ENCODE results near the gene CAB39L. TPM values are rescaled to one million over a fixed set of nuclear protein-coding genes. Genes with fewer than 3 reads are reported as not detected.

The CAB39L gene
- polyA plus RNA-seq, 1 donor (not counting 4 experiments of a cell fraction or from before 2014, with no cell fraction given) = 10.1 TPM

GRCh38 chr13:49436890-49437289 is 7.0 kb downstream of the CAB39L start:
- TF ChIP-seq EZH2 (IDR thresholded peaks at IDR 0.05; ENCODE audit: low read length) = no peak
- TF ChIP-seq CTCF (optimal IDR thresholded peaks at IDR 0.05 in 1 of 3, IDR thresholded peaks at IDR 0.05 in 1 of 3, conservative IDR thresholded peaks at IDR 0.05 in 1 of 3; ENCODE audit: extremely low read depth in 1 of 3, insufficient read depth in 2 of 3, low read length in 3 of 3) = no peak
- no peaks in the 10 kb centered on the region for H3K27me3 ChIP-seq (ENCODE audit: control insufficient read depth, extremely low read depth, insufficient read depth, low read length)
- dilution Hi-C loops (cut with MboI; ENCODE audit: extremely low pct_ligation_motif_present, low sequenced_read_pairs) = loop anchor here (25.0 kb wide), 1 partner anchor 125 kb away; no protein-coding TSS in a partner anchor
- DNase-seq (ENCODE audit: low read depth, low spot score) (no peak), FAIRE-seq (no peak)
- no peak overlapping the region for H3K4me2 ChIP-seq (ENCODE audit: control insufficient read depth, extremely low read depth, insufficient read depth, low read depth, low read length)
- H4K20me1 ChIP-seq (ENCODE audit: control insufficient read depth, extremely low read depth, insufficient read depth, low read length) = no peaks in the 10 kb centered on the region
- H3K4me1 ChIP-seq (ENCODE audit: control insufficient read depth, extremely low read depth, insufficient read depth, low read length) = no peaks in the 10 kb centered on the region
- no peaks in the 10 kb centered on the region for H3K79me2 ChIP-seq (ENCODE audit: control insufficient read depth, insufficient read depth, low read length)
- H3K4me3 ChIP-seq (ENCODE audit: control insufficient read depth in 2 of 3, extremely low read depth in 1 of 3, insufficient read depth in 2 of 3, low read depth in 1 of 3, low read length in 3 of 3) = no peak overlapping the region
- peaks cover 0 to 2% of the 10 kb centered on the region in 2 experiments for H3K36me3 ChIP-seq (ENCODE audit: control insufficient read depth in 2 of 2, extremely low read depth in 1 of 2, insufficient read depth in 2 of 2, low read length in 2 of 2)
- no peaks in the 10 kb centered on the region for H3K9me1 ChIP-seq (ENCODE audit: control insufficient read depth, extremely low read depth, insufficient read depth, low read length)
- H3K27ac ChIP-seq (ENCODE audit: control insufficient read depth, insufficient read depth, low read length) = no peak overlapping the region
- H3K9ac ChIP-seq (ENCODE audit: control insufficient read depth, extremely low read depth, insufficient read depth, low read length) = no peak overlapping the region
- H2AFZ ChIP-seq (ENCODE audit: control insufficient read depth, low read length) = no peak overlapping the region
- no peaks in the 10 kb centered on the region for H3K9me3 ChIP-seq (ENCODE audit: control insufficient read depth, low read depth, low read length)

- H2AFZ ChIP-seq (ENCODE audit: control insufficient read depth, low read length) = no peak overlapping the region
- H3K9me1 ChIP-seq (ENCODE audit: control insufficient read depth, extremely low read depth, insufficient read depth, low read length) = no peaks in the 10 kb centered on the region
- H3K27me3 ChIP-seq (ENCODE audit: control insufficient read depth, extremely low read depth, insufficient read depth, low read length) = no peaks in the 10 kb centered on the region
- H3K4me3 ChIP-seq (ENCODE audit: control insufficient read depth in 2 of 3, extremely low read depth in 1 of 3, insufficient read depth in 2 of 3, low read depth in 1 of 3, low read length in 3 of 3) = no peak overlapping the region
- H3K4me1 ChIP-seq (ENCODE audit: control insufficient read depth, extremely low read depth, insufficient read depth, low read length) = no peaks in the 10 kb centered on the region
- no peak overlapping the region for H3K27ac ChIP-seq (ENCODE audit: control insufficient read depth, insufficient read depth, low read length)
- FAIRE-seq (no peak), DNase-seq (ENCODE audit: low read depth, low spot score) (no peak)
- no peak overlapping the region for H3K4me2 ChIP-seq (ENCODE audit: control insufficient read depth, extremely low read depth, insufficient read depth, low read depth, low read length)
- TF ChIP-seq CTCF (optimal IDR thresholded peaks at IDR 0.05 in 1 of 3, IDR thresholded peaks at IDR 0.05 in 1 of 3, conservative IDR thresholded peaks at IDR 0.05 in 1 of 3; ENCODE audit: extremely low read depth in 1 of 3, insufficient read depth in 2 of 3, low read length in 3 of 3) (no peak), EZH2 (IDR thresholded peaks at IDR 0.05; ENCODE audit: low read length) (no peak)
- H3K79me2 ChIP-seq (ENCODE audit: control insufficient read depth, insufficient read depth, low read length) = no peaks in the 10 kb centered on the region
- H3K36me3 ChIP-seq (ENCODE audit: control insufficient read depth in 2 of 2, extremely low read depth in 1 of 2, insufficient read depth in 2 of 2, low read length in 2 of 2) = peaks cover 0 to 2% of the 10 kb centered on the region in 2 experiments
- dilution Hi-C loops (cut with MboI; ENCODE audit: extremely low pct_ligation_motif_present, low sequenced_read_pairs) = loop anchor here (25.0 kb wide), 1 partner anchor 124 kb away; no protein-coding TSS in a partner anchor
- H3K9me3 ChIP-seq (ENCODE audit: control insufficient read depth, low read depth, low read length) = no peaks in the 10 kb centered on the region
- no peak overlapping the region for H3K9ac ChIP-seq (ENCODE audit: control insufficient read depth, extremely low read depth, insufficient read depth, low read length)
- H4K20me1 ChIP-seq (ENCODE audit: control insufficient read depth, extremely low read depth, insufficient read depth, low read length) = no peaks in the 10 kb centered on the region
Observed at GRCh38 chr13:49435992-49436391, 7.9 kb downstream of the CAB39L start.

Measured in keratinocyte (primary cell).